ENCODE measurements around the gene SLC12A7.

- TF ChIP-seq, protein P1, sequence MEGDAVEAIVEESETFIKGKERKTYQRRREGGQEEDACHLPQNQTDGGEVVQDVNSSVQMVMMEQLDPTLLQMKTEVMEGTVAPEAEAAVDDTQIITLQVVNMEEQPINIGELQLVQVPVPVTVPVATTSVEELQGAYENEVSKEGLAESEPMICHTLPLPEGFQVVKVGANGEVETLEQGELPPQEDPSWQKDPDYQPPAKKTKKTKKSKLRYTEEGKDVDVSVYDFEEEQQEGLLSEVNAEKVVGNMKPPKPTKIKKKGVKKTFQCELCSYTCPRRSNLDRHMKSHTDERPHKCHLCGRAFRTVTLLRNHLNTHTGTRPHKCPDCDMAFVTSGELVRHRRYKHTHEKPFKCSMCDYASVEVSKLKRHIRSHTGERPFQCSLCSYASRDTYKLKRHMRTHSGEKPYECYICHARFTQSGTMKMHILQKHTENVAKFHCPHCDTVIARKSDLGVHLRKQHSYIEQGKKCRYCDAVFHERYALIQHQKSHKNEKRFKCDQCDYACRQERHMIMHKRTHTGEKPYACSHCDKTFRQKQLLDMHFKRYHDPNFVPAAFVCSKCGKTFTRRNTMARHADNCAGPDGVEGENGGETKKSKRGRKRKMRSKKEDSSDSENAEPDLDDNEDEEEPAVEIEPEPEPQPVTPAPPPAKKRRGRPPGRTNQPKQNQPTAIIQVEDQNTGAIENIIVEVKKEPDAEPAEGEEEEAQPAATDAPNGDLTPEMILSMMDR (conservative IDR thresholded peaks at IDR 0.05; ENCODE audit: low read length), result no peak
- no peak for TF ChIP-seq EZH2phosphoT487 (IDR thresholded peaks at IDR 0.05; ENCODE audit: borderline replicate concordance, low read depth, low read length)
These were observed 10.8 kb upstream of the SLC12A7 start for GRCh38 chr5:1122511-1123294.
